BJ (cell line): ENCODE data around the gene NMUR1. TPM values are rescaled to one million over a fixed set of nuclear protein-coding genes. Genes with fewer than 3 reads are reported as not detected.
"Not testable (repeated sequence)": the region's sequence is repeated elsewhere in the genome, so short reads cannot be mapped to it uniquely, and the experiment has no call there.

ENCODE experiments used
- CTCF ChIA-PET: fragments of 350-600 bp; formaldehyde crosslinking; extraction: SDS; loops from one replicate; lab custom pipeline; 2021; ENCODE audit warnings: antibody characterized with exemption, inconsistent platforms; lab: Yijun Ruan, JAX
- POLR2A ChIA-PET: fragments of 300-600 bp; sonication (Branson Sonifier 250); formaldehyde crosslinking; extraction: SDS; loops from one replicate; lab custom pipeline; 2021; ENCODE audit warnings: antibody characterized with exemption; lab: Charles Lee
- DNase-seq: peaks from one replicate; pipeline ENCODE4 v3.0.0-alpha.2; 2011; ENCODE audit warnings: low read depth
- H3K27me3 ChIP-seq: 2 replicates; pipeline ENCODE4 v1.6.0; 2011; ENCODE audit warnings: low read length; ENCODE audit not compliant: control insufficient read depth, insufficient read depth
- H3K36me3 ChIP-seq: 2 replicates; pipeline ENCODE4 v1.5.1; 2011; ENCODE audit warnings: low read length; ENCODE audit not compliant: control insufficient read depth, insufficient read depth
- H3K4me3 ChIP-seq: 2 replicates; pipeline ENCODE4 v1.5.1; 2011; ENCODE audit warnings: low read depth, mild to moderate bottlenecking, control low read depth, low read length
- polyA minus RNA-seq: library from RNA; depleted of rRNA, polyadenylated mRNA; stranded (reverse); fragments of >200 nt; gene quantifications from 2 replicates; pipeline ENCODE4 v1.2.3, GENCODE V29; 2011; rRNA and poly(A)+ RNA removed
- polyA plus RNA-seq: library from polyadenylated mRNA; depleted of rRNA; stranded (reverse); fragments of >200 nt; gene quantifications from 2 replicates; pipeline ENCODE4 v1.2.3, GENCODE V29; 2011; rRNA removed
- TF ChIP-seq, protein P1 (sequence below): IDR thresholded peaks from 2 replicates; pipeline ENCODE4 v1.5.1; 2011; ENCODE audit warnings: low read depth, mild to moderate bottlenecking, control low read depth, inconsistent platforms, low read length, moderate library complexity; ENCODE audit not compliant: insufficient read depth

NMUR1 gene, protein sequence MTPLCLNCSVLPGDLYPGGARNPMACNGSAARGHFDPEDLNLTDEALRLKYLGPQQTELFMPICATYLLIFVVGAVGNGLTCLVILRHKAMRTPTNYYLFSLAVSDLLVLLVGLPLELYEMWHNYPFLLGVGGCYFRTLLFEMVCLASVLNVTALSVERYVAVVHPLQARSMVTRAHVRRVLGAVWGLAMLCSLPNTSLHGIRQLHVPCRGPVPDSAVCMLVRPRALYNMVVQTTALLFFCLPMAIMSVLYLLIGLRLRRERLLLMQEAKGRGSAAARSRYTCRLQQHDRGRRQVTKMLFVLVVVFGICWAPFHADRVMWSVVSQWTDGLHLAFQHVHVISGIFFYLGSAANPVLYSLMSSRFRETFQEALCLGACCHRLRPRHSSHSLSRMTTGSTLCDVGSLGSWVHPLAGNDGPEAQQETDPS
- not detected in 2 replicates for polyA plus RNA-seq
- polyA minus RNA-seq = not detected in 2 replicates

DNA sequence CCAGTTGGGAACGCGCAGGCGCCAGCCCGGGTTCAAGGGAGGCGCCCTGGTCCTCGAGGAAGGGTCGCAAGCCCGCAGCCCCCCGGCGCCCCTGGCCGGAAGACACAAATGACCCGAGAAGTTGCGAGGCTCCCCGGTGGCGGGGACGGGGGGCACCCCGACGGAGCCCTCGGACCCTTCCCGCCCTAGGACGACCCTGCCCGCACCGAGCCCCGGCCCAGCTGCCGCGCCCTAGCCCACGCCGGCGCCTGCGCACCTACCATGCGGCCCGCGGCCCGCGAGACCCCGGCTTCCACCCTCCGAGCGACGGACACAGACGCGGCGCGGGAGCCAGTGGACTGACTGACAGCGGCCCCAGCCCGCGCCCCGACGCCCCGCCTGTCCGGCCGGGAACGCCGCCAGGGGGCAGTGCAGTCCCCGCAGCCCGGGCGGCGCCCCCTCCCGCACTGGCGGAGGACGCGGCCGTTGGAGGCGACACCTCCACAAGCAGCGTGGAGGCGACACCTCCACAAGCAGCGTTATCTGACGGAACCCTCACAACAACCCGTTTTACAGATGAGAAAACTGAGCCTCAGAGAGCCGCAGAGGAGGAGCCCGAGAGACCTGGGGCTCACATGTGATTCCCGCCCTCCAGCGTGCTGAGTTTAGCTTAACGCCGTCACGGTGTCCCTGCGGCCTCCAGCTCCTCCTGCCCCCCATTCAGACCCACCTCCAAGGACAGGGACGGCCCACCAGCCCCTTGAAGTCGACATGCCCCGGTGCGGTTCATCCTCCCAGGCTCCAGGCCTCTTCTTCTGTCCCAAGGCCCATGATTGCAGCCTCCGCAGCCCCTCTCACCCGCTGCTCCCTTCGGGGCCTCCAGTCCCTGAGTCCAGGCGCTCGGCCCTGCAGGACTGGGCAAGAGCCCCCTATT lies at the start of gene NMUR1:
Gene NMUR1 (minus strand): TSS at position 347 of the 913 bp plus-strand sequence. CDS start 84 bp downstream, at position 263.
- DNase-seq = no peak
- TF ChIP-seq, protein P1, sequence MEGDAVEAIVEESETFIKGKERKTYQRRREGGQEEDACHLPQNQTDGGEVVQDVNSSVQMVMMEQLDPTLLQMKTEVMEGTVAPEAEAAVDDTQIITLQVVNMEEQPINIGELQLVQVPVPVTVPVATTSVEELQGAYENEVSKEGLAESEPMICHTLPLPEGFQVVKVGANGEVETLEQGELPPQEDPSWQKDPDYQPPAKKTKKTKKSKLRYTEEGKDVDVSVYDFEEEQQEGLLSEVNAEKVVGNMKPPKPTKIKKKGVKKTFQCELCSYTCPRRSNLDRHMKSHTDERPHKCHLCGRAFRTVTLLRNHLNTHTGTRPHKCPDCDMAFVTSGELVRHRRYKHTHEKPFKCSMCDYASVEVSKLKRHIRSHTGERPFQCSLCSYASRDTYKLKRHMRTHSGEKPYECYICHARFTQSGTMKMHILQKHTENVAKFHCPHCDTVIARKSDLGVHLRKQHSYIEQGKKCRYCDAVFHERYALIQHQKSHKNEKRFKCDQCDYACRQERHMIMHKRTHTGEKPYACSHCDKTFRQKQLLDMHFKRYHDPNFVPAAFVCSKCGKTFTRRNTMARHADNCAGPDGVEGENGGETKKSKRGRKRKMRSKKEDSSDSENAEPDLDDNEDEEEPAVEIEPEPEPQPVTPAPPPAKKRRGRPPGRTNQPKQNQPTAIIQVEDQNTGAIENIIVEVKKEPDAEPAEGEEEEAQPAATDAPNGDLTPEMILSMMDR = peak; percentile 36; the same call in 1 of the 2 replicates
- H3K36me3 ChIP-seq = no peaks in the 10 kb centered on the region
- POLR2A ChIA-PET = no interaction called here
- CTCF ChIA-PET = interaction anchor here (0.9 to 2.0 kb wide), 5 partner anchors 12 to 71 kb away, joined by 3 to 4 read pairs (median 3); no protein-coding TSS in a partner anchor
- no peak within 1 kb of the TSS for H3K4me3 ChIP-seq
- H3K27me3 ChIP-seq = peaks cover 9% of the 10 kb centered on the region

DNA sequence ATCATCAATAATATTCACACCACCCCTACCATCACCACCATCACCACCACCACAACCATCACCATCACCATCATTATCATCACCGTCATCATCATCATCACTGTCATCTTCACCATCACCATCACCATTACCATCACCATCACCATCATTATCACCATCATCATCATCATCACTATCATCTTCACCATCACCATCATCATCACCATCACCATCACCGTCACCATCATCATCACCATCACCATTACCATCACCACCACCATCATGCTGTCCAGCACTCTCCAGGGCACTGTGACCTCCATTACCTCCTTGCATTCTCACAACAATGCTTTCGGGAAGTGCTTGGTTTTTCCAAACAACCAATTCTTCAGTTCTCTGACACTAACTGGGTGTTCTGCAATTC lies 49.3 kb upstream of the NMUR1 start:
- CTCF ChIA-PET = no interaction called here
- H3K36me3 ChIP-seq = no peaks in the 10 kb centered on the region
- POLR2A ChIA-PET = no interaction called here
- DNase-seq = no peak
- H3K27me3 ChIP-seq = no peaks in the 10 kb centered on the region
- TF ChIP-seq, protein P1 = no peak
- no peak overlapping the region for H3K4me3 ChIP-seq

DNA sequence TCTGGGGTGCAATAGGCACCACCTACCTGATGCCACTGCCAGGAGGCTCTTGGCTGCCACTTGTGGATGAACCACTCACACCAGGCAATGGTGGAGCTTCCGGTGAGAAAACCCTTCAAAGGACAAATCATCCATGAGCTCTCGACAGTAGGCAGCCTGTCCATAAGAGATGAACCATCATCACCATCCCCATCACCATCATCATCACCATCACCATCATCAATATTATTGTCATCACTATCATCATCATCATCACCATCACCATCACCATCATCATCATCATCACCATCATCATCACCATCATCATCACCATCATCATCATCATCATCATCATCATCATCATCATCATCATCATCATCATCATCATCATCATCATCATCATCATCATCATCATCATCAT lies 48.4 kb upstream of the NMUR1 start:
- H3K36me3 ChIP-seq, H3K4me3 ChIP-seq, DNase-seq, POLR2A ChIA-PET, H3K27me3 ChIP-seq: not testable (repeated sequence)
- CTCF ChIA-PET = interaction anchor here (1.1 to 1.6 kb wide), 3 partner anchors 15 to 23 kb away, joined by 3 to 5 read pairs (median 3); no protein-coding TSS in a partner anchor

DNA sequence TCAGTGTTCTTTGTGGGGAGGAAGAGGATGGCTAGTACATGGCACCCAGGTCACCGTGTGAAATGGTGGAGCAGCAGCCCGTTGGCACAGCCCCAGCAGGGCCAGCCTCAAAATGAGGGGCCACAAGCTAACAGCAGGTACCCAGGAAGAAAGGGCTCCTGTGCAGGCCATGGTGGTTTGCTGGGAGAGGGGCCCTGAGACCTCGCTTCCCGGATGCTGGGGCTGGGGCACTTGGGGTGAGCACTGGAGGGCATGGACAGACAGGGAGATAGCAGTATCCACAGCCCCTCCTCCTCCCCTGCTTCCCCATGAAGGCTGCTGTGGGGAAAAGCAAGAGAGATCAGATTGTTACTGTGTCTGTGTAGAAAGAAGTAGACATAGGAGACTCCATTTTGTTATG lies 46.2 kb upstream of the NMUR1 start:
- ChIA-PET CTCF (interaction anchor here (0.8 kb wide), 1 partner anchor 13 kb away, joined by 3 read pairs; no protein-coding TSS in a partner anchor), POLR2A (no interaction called here)
- no peak for DNase-seq
- TF ChIP-seq, protein P1 = no peak
- H3K27me3 ChIP-seq = no peaks in the 10 kb centered on the region
- no peak overlapping the region for H3K4me3 ChIP-seq
- H3K36me3 ChIP-seq = no peaks in the 10 kb centered on the region

DNA sequence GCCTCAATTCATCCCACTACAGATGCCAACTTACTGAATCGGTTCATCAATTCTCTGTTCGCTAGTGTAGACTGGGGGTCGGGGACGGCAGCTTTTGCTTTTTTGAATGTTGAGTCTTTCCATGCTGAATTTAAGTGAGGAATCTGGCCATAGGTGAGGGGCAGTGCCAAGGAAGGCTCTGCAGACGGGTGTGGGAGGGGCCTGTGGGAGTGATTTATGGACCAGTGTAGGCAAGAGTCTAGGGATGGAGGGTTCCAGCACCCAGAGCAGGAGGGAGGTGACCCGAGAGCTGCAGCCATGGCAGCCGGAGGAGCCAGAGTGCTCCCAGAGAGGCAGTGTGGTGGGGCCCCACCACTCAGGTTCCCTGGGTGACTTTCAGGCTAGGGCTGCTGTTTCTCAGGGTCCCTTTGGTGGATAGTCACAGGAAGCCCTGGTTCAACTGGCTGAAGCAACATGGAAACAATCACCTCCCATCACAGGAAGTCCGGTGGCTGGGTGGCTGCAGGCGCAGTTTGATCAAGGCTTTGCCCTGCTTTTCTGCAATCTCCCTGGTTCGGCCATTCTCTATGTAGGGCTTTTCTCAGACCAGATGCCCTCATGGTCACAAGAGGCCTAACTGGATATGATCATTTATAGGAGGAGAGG lies 45.5 kb upstream of the NMUR1 start:
- TF ChIP-seq, protein P1 = no peak
- POLR2A ChIA-PET = no interaction called here
- CTCF ChIA-PET = interaction anchor here (0.6 to 1.3 kb wide), 3 partner anchors 12 to 36 kb away, joined by 3 to 5 read pairs (median 3); no protein-coding TSS in a partner anchor
- no peaks in the 10 kb centered on the region for H3K36me3 ChIP-seq
- no peak overlapping the region for H3K4me3 ChIP-seq
- no peaks in the 10 kb centered on the region for H3K27me3 ChIP-seq
- DNase-seq = no peak
